ENCODE results near the gene KSR1. TPM values are rescaled to one million over a fixed set of nuclear protein-coding genes. Genes with fewer than 3 reads are reported as not detected.
A peak's percentile ranks its signal among the peaks of the same experiment; 100 is the strongest.

Gene KSR1
- total and polyA plus RNA-seq, 9 of the 15 experiments (the other 6 are each of a cell fraction or from before 2014, with no cell fraction given) = 1.4 to 51.7 (median 18.4) TPM

DNA sequence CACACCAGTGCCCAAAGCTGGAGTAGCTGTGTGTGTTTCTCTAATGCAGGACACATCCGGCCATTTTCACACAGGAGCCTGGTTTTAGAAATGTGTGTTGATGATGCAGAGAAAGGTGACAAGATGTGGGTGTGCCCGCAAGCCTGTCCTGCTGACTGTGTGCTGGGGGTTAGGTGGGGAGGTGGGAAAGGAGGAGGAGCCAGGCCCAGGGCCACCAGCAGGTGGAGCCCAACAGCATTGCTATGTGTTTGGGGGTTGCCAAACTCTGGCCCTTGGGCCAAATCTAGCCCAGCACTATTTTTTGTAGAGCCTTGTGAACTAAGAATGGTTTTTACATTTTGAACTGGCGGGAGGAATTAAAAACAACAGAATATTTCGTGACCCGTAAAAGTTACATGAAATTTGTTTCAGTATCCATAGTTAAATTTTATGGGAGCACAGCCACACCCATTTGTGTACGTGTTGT is 113.0 kb downstream of the KSR1 start (continued):
- TF ChIP-seq, protein P1, sequence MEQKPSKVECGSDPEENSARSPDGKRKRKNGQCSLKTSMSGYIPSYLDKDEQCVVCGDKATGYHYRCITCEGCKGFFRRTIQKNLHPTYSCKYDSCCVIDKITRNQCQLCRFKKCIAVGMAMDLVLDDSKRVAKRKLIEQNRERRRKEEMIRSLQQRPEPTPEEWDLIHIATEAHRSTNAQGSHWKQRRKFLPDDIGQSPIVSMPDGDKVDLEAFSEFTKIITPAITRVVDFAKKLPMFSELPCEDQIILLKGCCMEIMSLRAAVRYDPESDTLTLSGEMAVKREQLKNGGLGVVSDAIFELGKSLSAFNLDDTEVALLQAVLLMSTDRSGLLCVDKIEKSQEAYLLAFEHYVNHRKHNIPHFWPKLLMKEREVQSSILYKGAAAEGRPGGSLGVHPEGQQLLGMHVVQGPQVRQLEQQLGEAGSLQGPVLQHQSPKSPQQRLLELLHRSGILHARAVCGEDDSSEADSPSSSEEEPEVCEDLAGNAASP (IDR thresholded peaks at IDR 0.05) = no peak
- TF ChIP-seq, protein P2, sequence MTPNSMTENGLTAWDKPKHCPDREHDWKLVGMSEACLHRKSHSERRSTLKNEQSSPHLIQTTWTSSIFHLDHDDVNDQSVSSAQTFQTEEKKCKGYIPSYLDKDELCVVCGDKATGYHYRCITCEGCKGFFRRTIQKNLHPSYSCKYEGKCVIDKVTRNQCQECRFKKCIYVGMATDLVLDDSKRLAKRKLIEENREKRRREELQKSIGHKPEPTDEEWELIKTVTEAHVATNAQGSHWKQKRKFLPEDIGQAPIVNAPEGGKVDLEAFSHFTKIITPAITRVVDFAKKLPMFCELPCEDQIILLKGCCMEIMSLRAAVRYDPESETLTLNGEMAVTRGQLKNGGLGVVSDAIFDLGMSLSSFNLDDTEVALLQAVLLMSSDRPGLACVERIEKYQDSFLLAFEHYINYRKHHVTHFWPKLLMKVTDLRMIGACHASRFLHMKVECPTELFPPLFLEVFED (CRISPR knock-in tag; conservative IDR thresholded peaks at IDR 0.05) = no peak
- no peak for TF ChIP-seq ETS2 (tag; IDR thresholded peaks at IDR 0.05; ENCODE audit: borderline replicate concordance, poor library complexity, severe bottlenecking)
- 0 out of 2 replicates have a peak, but pooled peaks have one; percentile 13 for TF ChIP-seq ZNF766 (CRISPR knock-in tag; conservative IDR thresholded peaks at IDR 0.05)
- TF ChIP-seq XRCC5 (IDR thresholded peaks at IDR 0.05; ENCODE audit: low read depth, low read length) = 0 out of 2 replicates have a peak, but pooled peaks have one; percentile 39
- TF ChIP-seq, protein P3, sequence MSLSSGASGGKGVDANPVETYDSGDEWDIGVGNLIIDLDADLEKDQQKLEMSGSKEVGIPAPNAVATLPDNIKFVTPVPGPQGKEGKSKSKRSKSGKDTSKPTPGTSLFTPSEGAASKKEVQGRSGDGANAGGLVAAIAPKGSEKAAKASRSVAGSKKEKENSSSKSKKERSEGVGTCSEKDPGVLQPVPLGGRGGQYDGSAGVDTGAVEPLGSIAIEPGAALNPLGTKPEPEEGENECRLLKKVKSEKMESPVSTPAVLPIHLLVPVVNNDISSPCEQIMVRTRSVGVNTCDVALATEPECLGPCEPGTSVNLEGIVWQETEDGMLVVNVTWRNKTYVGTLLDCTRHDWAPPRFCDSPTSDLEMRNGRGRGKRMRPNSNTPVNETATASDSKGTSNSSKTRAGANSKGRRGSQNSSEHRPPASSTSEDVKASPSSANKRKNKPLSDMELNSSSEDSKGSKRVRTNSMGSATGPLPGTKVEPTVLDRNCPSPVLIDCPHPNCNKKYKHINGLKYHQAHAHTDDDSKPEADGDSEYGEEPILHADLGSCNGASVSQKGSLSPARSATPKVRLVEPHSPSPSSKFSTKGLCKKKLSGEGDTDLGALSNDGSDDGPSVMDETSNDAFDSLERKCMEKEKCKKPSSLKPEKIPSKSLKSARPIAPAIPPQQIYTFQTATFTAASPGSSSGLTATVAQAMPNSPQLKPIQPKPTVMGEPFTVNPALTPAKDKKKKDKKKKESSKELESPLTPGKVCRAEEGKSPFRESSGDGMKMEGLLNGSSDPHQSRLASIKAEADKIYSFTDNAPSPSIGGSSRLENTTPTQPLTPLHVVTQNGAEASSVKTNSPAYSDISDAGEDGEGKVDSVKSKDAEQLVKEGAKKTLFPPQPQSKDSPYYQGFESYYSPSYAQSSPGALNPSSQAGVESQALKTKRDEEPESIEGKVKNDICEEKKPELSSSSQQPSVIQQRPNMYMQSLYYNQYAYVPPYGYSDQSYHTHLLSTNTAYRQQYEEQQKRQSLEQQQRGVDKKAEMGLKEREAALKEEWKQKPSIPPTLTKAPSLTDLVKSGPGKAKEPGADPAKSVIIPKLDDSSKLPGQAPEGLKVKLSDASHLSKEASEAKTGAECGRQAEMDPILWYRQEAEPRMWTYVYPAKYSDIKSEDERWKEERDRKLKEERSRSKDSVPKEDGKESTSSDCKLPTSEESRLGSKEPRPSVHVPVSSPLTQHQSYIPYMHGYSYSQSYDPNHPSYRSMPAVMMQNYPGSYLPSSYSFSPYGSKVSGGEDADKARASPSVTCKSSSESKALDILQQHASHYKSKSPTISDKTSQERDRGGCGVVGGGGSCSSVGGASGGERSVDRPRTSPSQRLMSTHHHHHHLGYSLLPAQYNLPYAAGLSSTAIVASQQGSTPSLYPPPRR (CRISPR knock-in tag; IDR thresholded peaks at IDR 0.05; ENCODE audit: borderline replicate concordance) = no peak
- TF ChIP-seq TGIF2 (CRISPR knock-in tag; IDR thresholded peaks at IDR 0.05) = no peak
- no peak for TF ChIP-seq POLR3G (IDR thresholded peaks at IDR 0.05; ENCODE audit: extremely low read depth, insufficient read length, insufficient replicate concordance)
- no peak for TF ChIP-seq MEF2D (tag; conservative IDR thresholded peaks at IDR 0.05; ENCODE audit: low read depth)
- no peak for TF ChIP-seq ZNF644 (tag; IDR thresholded peaks at IDR 0.05; ENCODE audit: low read depth)
- TF ChIP-seq PRMT5 (CRISPR knock-in tag; IDR thresholded peaks at IDR 0.05) = no peak
- no peak for TF ChIP-seq GABPB1 (CRISPR knock-in tag; IDR thresholded peaks at IDR 0.05)
- TF ChIP-seq DIDO1 (tag; IDR thresholded peaks at IDR 0.05; ENCODE audit: low read depth) = no peak
- no peak for TF ChIP-seq HEY1 (CRISPR knock-in tag; IDR thresholded peaks at IDR 0.05; ENCODE audit: borderline replicate concordance)
- no peak for TF ChIP-seq ILK (tag; IDR thresholded peaks at IDR 0.05; ENCODE audit: borderline replicate concordance, low read depth)
- TF ChIP-seq HDAC1 (IDR thresholded peaks at IDR 0.05) = peak; percentile 42 to 66; a peak in 2 of 4 replicates
- no peak; the same call in 1 of the 2 replicates for TF ChIP-seq NR2C1 (IDR thresholded peaks at IDR 0.05)
- TF ChIP-seq NR2C1 (tag; IDR thresholded peaks at IDR 0.05) = 0 out of 2 replicates have a peak, but pooled peaks have one; percentile 15
- TF ChIP-seq ZNF57 (CRISPR knock-in tag; IDR thresholded peaks at IDR 0.05) = no peak
- TF ChIP-seq, protein P4, sequence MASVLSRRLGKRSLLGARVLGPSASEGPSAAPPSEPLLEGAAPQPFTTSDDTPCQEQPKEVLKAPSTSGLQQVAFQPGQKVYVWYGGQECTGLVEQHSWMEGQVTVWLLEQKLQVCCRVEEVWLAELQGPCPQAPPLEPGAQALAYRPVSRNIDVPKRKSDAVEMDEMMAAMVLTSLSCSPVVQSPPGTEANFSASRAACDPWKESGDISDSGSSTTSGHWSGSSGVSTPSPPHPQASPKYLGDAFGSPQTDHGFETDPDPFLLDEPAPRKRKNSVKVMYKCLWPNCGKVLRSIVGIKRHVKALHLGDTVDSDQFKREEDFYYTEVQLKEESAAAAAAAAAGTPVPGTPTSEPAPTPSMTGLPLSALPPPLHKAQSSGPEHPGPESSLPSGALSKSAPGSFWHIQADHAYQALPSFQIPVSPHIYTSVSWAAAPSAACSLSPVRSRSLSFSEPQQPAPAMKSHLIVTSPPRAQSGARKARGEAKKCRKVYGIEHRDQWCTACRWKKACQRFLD (CRISPR knock-in tag; IDR thresholded peaks at IDR 0.05) = no peak
